G401 (cell line): ENCODE measurements around the gene DYNC1LI1. TPM values are rescaled to one million over a fixed set of nuclear protein-coding genes. Genes with fewer than 3 reads are reported as not detected.

Experiments used
- DNase-seq: peaks from one replicate; pipeline ENCODE4 v3.0.0-alpha.2; 2015; ENCODE audit warnings: low spot score
- in situ Hi-C: cut with HindIII; loops from 2 replicates; pipeline ENCODE4 v1.10.0; 2016; ENCODE audit warnings: low sequenced_read_pairs, mixed read lengths
- total RNA-seq: library from RNA; depleted of rRNA; stranded (reverse); fragments of >200 nt; shearing (Covaris generic); gene quantifications from 2 replicates; pipeline ENCODE4 v1.2.3, GENCODE V29; 2014; rRNA removed

DYNC1LI1 gene
- 46.6 and 78.6 TPM in 2 replicates for total RNA-seq

DNA sequence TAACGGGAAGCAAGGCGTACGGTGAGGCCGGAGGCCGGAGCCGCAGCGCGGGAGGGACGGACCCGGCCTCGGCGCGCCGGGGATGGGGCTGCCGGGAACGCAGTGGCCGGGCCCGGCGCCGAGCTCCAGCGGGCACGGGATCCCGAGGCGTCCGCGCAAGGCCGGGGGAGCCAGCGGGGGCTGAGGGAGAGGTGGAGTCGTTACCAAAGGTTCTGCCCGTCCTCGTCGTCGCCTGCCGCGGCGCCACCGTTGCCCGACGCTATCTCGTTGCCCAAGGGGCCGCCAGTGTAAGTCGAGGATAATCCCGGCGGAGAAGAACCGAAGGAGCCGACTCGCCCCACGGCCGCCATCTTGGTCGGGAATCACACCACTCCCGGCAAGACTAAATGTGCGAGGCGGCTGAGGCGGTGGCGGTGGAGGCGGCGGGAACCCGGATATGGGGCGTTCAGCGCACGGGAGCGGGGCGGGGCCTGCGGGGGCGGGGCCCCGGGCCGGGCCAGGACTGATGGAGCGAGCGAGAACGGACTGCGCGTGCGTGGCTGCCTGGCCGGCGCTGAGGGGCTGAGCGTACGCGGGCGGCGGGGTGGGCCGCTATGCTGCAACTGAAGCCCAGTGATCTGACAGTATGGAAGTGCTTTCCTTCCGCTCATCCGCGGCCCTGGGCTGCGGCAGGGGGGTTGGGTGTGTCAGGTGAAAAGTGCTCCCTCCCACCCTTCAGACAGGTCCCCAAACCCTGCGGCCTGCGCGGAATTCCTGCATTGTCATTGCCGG lies at the start of gene DYNC1LI1:
TSS of gene DYNC1LI1 (minus strand) at position 438 of the 771 bp plus-strand sequence. CDS start at position 350, 88 bp downstream.
- in situ Hi-C loops: no loop called here
- peak; percentile 92 for DNase-seq

DNA sequence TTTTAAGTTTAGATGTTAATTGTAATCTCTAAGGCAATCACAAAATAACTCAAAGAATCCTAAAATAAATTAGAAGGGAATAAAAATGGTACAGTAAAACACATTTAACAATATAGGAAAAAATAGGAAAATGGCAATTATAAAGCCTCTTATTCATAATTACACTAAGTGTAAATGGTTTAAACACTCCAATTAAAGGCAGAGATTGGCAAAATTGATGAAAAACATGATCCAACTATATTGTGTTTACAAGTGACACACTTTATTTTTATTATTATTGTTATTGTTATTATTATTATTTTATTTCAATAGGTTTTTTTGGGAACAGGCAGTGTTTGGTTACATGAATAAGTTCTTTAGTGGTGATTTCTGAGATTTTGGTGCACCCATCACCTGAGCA lies 48.7 kb upstream of the DYNC1LI1 start:
- DNase-seq: no peak
- in situ Hi-C loops: no loop called here

DNA sequence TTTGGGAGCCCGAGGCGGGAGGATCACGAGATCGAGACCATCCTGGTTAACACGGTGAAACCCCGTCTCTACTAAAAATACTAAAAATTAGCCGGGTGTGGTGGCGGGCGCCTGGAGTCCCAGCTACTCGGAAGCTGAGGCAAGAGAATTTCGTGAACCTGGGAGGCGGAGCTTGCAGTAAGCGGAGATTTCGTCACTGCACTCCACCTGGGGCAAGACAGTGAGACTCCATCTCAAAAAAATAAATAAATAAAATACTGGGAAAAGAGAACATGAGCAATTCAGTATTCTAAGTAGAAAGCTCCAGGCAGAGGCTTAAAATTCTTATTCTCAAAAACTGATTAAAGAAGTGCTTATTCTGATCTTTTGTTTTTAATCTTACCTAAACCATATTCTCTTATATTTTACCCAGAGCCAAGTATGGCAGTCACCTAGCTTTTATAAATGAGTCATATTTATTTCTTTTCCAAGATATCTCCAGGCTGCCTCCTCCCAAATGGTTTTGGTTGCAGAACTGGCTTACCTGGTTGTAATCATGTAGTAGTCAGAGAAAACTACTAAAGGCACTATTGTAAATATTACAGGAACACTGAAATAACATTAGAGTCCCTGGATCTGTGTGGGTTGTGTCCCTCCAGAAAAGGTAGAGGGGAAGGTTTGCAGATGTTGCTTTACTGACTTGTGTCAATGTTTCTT lies 45.8 kb upstream of the DYNC1LI1 start:
- no peak for DNase-seq
- in situ Hi-C loops: no loop called here

DNA sequence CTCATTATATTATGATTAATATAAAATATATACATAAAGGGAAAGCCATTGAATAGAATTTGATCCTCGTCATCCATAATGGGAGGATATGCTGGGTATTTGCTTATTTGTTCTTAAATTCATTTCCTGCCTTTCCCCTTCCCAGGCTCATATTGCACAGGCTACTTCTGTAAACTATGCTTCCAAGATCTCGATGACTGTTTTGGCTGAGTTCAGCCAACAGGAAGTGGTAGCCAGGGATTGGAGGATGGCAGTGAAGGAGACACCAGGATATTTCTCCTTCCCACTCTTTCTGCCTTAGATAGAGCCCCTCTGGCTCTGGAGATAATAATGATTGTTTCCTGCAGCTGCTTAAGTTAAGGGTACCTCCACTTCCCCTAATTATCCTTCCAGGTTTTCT lies 44.3 kb upstream of the DYNC1LI1 start:
- DNase-seq: no peak
- in situ Hi-C loops: no loop called here

DNA sequence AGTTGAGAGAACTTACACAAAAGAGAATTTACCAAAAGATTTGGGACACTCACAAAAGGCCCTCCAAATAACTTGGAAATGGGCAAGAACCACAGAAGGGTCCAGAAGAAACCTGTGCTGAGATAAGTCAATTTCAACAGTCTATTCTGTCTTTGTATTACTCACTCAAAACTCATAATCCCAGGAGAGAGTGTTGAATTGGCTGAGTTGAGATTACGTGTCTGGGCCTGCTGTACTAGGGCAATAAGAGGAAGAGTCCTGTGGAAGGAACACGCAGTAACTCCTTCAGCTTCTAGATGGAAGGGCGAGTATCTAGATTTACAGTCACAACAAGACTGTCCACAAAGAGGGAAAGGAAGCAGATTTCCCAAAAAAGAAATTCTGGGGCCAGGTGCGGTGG lies 42.5 kb upstream of the DYNC1LI1 start:
- no peak for DNase-seq

DNA sequence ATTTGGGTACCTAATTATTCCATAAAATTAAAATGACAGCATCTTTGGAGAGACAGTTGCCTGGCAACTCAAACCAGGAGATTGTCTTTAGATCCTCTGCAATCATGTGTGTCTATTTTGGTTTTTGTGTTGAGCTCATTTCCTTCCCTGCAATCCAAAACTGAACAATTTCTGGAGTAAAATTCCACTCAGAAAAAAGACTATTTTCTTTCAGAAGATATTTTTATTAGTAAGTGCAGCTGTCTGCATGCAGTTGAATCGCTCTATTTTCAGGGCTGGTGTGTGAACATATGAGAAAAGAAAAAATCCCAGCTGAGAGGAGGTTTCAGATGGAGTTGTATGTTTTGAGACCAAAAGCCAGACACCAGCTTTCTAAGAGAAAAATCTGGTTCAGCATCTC lies 41.9 kb upstream of the DYNC1LI1 start:
- in situ Hi-C loops: no loop called here
- no peak for DNase-seq

More for the DNA sequence above, 42.5 kb upstream of the DYNC1LI1 start:
- in situ Hi-C loops: no loop called here

DNA sequence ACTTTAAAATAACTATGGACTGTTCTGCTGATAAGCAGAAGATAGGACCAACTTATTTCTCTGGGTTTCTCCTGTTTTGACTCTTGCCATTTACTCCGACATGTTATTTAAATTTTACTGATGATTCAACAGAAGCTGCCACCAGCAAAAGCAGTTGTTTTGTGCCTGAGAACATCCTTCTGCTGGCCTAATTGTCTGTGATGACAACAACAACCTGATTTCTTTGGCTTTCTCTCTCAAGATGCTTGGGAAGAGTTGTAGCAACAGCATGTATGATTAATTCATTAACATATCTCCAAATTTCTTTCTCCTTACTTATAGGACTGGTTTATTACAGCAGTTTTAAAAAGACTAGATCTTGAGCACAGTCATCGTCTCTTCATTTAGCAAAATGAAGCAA lies 36.9 kb upstream of the DYNC1LI1 start:
- DNase-seq: no peak
- in situ Hi-C loops: no loop called here

DNA sequence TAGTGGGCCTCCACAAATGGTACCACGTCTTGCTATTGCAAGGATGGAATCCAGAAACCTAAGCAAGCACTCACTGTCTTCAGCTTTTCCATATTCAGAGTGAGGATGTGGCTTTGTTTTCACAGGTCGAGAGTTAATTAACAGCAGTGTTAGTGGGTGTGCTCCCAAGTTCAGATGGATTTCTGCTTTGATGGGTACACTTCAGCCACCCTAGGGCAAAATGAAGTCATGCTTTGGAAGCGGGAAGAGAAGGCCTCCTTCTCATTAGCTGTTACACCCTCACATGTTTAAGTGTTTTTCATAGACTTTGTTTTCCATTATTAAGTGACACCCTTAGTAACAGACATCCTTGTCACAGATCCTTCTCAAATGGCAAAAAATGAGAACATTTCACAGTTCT lies 36.3 kb upstream of the DYNC1LI1 start:
- in situ Hi-C loops: no loop called here
- DNase-seq: no peak

DNA sequence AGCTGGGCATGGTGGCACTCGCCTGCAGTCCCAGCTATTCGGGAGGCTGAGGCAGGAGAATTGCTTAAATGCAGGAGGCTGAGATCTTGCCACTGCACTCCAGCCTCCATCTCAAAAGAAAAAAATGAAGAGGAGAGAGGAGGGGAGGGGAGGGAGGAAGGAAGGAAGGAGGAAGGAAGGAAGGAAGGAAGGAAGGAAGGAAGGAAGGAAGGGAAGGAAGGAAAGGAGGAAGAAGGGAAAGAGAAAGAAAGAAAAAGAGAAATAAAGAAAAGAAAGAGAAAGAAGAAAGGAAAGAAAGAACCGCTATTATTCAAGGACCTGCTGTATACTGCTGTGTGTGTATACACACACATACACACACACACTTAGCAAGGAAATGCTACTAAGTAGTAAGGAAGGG lies 35.6 kb upstream of the DYNC1LI1 start:
- no peak for DNase-seq
- in situ Hi-C loops: no loop called here

DNA sequence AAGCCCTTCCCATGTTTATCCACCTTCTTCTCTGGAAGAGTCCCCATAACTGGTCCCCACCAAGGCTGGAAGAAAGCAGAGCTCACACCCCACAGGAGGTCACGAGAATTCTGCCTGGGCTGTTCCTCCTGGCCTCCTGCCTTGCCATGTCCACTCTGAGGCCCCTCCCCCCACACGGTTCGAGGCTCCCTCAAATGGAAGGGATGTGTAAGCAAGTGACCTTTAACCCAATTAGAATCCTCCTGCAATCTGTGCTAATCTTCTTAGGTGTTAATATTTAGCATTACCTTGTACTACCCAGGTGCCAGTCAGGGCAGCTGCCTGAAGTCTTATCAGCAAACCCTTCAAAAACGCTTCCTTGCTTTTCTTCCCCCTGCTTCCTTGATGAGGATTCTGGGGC lies 32.4 kb upstream of the DYNC1LI1 start:
- no peak for DNase-seq
- in situ Hi-C loops: no loop called here

DNA sequence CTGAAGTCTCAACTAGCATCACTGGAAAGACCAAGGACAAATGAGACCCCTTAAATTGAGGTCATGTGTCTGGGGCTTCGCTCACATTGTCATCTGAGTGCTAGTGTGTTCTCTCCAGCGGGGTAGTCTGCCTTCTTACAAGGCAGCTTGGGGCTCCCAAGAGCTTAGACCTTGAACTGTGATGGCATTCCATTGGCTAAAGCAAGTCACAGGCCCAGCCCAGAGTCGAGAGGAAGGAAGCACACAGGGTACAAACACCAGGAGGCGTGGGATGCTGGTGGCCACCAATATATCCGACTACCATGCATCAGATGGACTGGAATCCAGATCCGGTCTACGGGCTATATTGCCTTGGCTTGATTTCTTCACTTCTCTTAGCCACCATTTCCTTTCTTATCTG lies 31.5 kb upstream of the DYNC1LI1 start:
- in situ Hi-C loops: no loop called here
- DNase-seq: no peak

DNA sequence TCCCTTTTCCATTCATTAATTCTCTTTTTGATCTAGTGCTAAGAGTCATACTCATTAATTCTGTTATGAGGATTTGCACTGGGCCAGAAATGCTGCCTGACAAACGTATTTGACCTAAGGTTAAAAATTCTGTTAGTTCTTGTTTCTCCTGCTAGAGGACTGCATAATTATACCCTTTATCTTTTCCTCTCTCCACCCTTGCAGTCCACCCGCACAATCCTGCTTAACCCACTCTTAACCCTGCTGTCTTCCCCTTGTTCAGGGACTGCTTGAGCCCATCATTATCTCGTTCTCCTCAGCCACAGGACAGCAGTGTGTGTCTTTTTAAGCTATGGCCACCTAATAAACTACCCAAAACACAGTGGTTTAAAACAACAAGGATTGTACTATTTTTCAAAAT lies 31.1 kb upstream of the DYNC1LI1 start:
- DNase-seq: no peak
- in situ Hi-C loops: no loop called here

DNA sequence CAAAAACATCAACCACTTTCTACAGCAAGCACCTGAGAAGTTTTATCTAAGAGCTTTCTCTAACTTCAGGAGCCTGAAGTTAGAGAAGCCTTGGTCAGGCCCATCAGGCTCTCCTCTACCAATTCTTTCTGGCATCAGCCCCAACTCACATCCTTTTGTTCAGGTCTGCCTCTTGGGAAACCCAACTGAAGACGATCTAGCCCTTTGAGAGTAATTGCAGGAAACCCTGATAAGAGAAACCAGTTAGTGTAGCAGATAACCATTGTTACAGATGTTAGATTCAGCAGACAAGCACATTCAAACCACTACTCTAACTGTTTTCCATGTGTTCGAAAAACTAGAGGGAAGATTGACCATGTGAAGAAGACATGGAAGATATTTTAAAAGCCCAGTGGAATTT lies 27.0 kb upstream of the DYNC1LI1 start:
- DNase-seq: no peak
- in situ Hi-C loops: no loop called here

DNA sequence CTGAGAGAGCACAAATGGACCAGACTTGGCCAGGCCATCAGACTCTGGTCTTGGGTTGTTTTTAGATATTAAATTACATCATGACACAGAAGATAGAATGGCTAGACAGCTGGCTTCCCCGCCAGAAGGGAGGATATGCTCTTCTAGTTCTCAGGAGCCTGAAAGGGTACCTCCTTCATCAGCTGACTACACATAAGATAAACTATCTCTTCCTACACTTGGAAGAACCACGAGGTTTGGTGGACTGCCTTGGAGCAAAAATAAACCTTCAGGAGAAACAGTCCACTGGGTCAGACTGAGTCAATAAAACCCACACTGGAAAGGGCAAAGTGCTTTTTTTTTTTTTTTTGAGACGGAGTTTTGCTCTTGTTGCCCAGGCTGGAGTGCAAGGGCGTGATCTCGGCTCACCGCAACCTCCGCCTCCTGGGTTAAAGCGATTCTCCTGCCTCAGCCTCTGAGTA lies 26.3 kb upstream of the DYNC1LI1 start:
- in situ Hi-C loops: no loop called here
- no peak for DNase-seq

DNA sequence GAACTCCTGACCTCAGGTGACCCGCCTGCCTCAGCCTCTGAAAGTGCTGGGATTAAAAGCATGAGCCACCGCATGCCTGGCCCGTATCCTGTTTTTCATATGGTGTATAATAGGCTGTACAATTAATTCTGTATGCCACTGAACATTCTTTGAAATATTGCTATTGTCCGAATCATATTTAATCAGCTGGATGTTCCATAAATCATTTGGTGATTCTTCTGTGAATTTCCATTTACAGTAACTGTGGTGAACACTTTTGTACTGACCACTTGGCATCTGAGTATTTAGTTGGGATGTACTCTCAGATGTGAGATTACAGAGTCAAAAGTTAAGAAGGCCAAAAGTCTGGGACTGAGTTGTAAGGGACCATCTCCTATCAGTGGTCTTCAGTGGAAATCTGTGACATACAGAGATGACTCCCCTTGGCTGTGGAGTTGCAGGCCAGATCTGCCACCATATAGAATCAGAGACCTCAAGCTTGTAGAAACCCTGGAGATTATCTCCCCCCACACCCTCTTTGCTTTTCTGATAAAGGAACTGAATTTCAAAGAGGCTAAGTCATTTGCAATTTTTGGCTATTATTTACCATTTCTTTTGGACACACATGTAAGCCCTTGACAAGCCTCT lies 25.7 kb upstream of the DYNC1LI1 start:
- in situ Hi-C loops: no loop called here
- no peak for DNase-seq

DNA sequence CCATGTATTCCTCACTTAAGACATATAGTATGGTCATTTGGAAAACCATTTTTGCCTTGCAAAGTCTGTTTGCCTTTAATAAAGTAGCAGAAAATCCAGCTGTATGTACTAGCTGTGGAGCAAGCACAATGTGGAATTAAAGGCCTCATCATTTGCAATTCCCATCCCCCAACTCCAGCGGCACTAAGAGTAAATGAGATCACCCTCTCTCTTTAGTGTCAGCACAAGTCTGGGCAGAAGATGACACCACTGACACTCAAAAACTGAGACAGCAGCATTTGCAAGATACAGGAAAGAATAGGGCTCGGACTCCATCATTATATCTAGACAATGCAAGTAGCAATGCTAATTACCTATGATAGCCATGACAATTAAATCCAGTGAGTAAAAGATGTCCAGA lies 24.7 kb upstream of the DYNC1LI1 start:
- no peak for DNase-seq
- in situ Hi-C loops: no loop called here

DNA sequence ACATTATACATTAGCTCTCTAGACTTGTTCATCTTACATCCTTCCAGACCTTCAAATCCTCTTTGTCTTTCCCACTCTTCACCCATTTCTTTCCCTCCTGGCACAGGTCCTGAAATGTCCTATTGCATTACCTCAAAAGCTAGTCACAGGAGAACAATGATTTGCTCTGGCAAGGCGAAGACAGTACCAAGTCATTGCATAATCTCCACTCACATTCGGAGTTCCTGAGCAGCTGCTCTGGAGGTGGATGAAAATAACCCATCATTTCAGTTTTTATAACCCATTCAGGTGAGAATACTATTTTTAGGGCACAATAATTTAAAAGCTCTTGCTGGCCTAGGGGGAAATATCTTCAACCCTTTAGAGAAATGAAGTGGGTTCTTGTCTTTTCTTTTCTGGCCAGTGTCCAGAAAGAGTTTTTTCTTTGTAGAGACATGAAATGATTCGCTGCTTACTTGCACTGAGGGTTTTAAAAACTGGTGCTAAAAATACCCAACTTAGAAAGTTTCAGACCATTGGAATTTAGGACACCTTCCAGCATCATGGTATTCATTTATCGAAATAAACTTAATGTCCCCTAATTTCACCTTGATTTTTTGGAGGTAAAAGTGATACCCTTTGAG lies 23.4 kb upstream of the DYNC1LI1 start:
- peak; percentile 23 for DNase-seq
- in situ Hi-C loops: no loop called here

DNA sequence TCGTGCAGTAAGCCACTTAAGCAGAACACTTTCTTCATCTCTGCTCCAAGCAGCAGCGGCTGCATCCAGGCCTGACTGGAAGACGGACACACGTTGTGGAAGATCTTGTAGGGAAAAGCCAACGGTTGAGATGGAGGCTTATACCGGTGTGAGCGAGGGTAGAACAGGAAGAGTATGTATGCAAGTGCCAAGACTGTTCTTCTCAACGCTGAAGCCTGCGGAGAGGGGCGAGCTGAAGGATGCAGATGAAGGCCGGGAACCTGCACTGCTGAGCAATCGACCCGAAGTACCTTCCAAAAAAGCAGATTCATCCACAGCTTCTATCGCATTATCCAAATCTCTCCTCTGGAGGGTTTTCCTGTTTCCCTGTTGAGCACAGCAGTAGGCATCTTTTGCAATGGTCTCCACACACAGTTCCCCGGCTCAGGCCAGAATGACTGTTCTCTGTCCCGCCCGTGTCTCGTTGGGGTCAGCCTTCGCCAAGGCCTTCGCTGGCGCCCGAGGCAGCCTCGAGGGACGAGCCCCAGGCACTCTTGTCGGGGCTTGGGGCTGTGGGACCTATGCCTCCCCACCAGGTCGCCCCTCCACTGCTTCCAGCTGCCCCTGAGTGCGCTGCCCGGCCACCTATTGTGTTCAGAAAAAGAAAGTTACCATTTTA lies 22.2 kb upstream of the DYNC1LI1 start:
- in situ Hi-C loops: no loop called here
- DNase-seq: no peak

DNA sequence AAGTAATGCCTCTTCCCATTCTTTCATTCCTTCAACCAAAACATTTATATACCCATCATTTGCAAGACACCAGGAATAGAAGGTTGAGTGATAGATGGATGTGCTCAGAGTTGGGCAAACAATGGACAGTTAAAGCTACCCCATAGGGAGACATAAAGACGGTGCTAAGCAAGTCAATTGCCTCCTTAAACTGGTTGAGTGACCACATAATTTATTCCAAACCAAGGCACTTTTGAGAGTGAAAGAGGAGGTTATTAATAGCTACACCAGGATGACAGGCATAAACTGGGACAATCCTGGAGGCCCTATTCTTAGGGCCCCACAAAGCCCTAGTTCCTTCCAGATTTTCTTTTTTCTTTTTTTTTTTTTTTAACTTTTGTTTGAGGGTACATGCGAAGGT lies 21.4 kb upstream of the DYNC1LI1 start:
- in situ Hi-C loops: no loop called here
- no peak for DNase-seq
